Thyroid gland (tissue), 4 donors: ENCODE data around the gene UST.

Experiments used
- POLR2A ChIP-seq, 2 donors: fragments of 450-650 bp; IDR thresholded peaks; one replicate each; pipeline ENCODE4 v1.6.1; 2017; ENCODE audit warnings: antibody characterized with exemption in 2 of 2, mild to moderate bottlenecking in 2 of 2, moderate library complexity in 1 of 2
- TF ChIP-seq, protein P1 (sequence below), 6 experiments: fragments of 200-600 bp in 3 of 6; fragments of 450-650 bp in 3 of 6; sonication (generic) in 3 of 6; IDR thresholded peaks; one replicate each; pipeline ENCODE4 v1.5.1; 2016 to 2019; ENCODE audit warnings: antibody characterized with exemption in 6 of 6, mild to moderate bottlenecking in 2 of 6, inconsistent platforms in 1 of 6, moderate library complexity in 1 of 6

- TF ChIP-seq, protein P1, sequence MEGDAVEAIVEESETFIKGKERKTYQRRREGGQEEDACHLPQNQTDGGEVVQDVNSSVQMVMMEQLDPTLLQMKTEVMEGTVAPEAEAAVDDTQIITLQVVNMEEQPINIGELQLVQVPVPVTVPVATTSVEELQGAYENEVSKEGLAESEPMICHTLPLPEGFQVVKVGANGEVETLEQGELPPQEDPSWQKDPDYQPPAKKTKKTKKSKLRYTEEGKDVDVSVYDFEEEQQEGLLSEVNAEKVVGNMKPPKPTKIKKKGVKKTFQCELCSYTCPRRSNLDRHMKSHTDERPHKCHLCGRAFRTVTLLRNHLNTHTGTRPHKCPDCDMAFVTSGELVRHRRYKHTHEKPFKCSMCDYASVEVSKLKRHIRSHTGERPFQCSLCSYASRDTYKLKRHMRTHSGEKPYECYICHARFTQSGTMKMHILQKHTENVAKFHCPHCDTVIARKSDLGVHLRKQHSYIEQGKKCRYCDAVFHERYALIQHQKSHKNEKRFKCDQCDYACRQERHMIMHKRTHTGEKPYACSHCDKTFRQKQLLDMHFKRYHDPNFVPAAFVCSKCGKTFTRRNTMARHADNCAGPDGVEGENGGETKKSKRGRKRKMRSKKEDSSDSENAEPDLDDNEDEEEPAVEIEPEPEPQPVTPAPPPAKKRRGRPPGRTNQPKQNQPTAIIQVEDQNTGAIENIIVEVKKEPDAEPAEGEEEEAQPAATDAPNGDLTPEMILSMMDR (IDR thresholded peaks at IDR 0.05): no peak
- TF ChIP-seq POLR2A (IDR thresholded peaks at IDR 0.05): no peak
Observed at GRCh38 chr6:148747145-148747470, 278 bp downstream of the UST start.
